Esophagus squamous epithelium (tissue), 4 donors: Measurements from ENCODE around the gene AK9.

Experiments used
- POLR2A ChIP-seq, 4 donors: fragments of 450-650 bp; IDR thresholded peaks; one replicate each; pipeline ENCODE4 v1.6.1; 2017; ENCODE audit warnings: antibody characterized with exemption in 4 of 4, mild to moderate bottlenecking in 4 of 4, moderate library complexity in 3 of 4
- TF ChIP-seq, protein P1 (sequence below), 6 experiments: fragments of 450-650 bp in 4 of 6; fragments of 200-600 bp in 2 of 6; sonication (generic) in 2 of 6; IDR thresholded peaks; one replicate each; pipeline ENCODE4 v1.5.1; 2016 to 2019; ENCODE audit warnings: antibody characterized with exemption in 6 of 6, mild to moderate bottlenecking in 4 of 6, moderate library complexity in 4 of 6

DNA sequence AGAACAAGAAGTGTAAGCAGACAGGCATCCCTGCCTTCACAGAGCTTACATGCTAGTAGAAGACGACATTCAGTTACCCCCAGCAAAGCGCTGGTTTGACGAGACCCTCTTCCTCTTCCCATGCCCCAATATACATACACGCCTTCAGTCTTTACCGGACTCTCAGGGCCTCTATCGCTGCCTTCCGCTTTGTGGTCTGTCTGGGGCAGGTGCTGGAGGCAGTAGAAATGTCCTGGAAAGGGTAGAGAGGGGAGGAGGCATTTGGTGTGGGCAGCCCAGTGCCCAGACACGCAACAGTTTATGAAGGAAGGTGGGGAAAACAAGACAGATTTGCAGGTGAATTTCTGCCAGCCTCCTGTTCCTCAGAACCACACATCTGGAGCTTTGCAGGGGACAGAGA, 244.5 kb downstream of the AK9 start:
- TF ChIP-seq, protein P1, sequence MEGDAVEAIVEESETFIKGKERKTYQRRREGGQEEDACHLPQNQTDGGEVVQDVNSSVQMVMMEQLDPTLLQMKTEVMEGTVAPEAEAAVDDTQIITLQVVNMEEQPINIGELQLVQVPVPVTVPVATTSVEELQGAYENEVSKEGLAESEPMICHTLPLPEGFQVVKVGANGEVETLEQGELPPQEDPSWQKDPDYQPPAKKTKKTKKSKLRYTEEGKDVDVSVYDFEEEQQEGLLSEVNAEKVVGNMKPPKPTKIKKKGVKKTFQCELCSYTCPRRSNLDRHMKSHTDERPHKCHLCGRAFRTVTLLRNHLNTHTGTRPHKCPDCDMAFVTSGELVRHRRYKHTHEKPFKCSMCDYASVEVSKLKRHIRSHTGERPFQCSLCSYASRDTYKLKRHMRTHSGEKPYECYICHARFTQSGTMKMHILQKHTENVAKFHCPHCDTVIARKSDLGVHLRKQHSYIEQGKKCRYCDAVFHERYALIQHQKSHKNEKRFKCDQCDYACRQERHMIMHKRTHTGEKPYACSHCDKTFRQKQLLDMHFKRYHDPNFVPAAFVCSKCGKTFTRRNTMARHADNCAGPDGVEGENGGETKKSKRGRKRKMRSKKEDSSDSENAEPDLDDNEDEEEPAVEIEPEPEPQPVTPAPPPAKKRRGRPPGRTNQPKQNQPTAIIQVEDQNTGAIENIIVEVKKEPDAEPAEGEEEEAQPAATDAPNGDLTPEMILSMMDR (IDR thresholded peaks at IDR 0.05) = no peak
- no peak for TF ChIP-seq POLR2A (IDR thresholded peaks at IDR 0.05)
